ENCODE measurements around the gene NDUFB4.

DNA sequence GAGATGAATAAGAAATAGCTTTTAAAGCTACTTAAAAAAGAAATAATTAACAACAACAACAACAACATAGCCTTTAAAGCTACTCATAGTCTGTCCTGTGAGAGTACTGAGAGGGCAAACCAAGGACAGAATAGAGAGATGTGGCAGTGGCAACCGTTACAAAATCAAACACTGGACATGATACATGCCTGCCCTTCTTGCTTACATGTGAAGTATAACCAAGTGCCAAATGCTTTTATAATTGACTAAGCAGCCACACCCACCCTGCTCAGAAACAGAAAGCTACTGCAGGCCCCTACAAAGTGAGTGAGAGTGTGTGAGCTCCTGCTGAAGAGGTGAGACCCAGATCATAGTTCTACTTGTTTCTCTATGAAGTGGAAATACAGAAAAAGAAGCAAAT, 38.4 kb downstream of the NDUFB4 start:
- TF ChIP-seq CTCF (conservative IDR thresholded peaks at IDR 0.05; ENCODE audit: low read length) (no peak), EZH2phosphoT487 (IDR thresholded peaks at IDR 0.05; ENCODE audit: borderline replicate concordance) (no peak)
